ENCODE results near the gene TGFB1.
A peak's percentile ranks its signal among the peaks of the same experiment; 100 is the strongest.
"Not testable (repeated sequence)": the region's sequence is repeated elsewhere in the genome, so short reads cannot be mapped to it uniquely, and the experiment has no call there.

TGFB1 gene

DNA sequence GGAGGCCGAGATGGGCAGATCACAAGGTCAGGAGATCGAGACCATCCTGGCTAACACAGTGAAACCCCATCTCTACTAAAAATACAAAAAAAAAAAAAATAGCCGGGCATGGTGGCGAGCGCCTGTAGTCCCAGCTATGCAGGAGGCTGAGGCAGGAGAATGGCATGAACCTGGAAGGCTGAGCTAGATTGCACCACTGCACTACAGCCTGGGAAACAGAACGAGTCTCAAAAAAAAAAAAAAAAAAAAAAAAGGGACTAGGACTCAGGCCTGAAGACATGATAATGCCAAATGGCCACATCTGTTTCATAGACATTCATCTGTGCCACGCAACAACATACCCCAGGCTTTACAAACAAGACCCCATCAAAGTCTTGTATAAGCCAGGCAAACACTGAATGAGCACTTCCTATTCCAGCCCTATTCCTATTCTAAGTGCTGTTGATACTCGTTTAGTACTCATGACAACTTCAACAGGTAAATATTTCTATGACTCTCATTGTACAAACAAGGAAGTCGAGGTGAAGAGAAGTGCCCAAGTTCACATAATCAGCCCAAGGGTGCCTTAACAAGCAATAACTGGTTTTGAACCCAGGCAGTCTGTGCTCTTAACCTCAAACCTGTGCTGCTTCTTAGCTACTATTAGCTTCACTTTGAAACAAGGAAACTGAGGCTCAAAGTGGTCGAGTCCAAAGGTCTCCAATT lies 8.6 kb upstream of the TGFB1 start:
- DNase-seq = no peak
- peak overlapping the region; percentile 81 for H3K4me3 Mint-ChIP-seq

DNA sequence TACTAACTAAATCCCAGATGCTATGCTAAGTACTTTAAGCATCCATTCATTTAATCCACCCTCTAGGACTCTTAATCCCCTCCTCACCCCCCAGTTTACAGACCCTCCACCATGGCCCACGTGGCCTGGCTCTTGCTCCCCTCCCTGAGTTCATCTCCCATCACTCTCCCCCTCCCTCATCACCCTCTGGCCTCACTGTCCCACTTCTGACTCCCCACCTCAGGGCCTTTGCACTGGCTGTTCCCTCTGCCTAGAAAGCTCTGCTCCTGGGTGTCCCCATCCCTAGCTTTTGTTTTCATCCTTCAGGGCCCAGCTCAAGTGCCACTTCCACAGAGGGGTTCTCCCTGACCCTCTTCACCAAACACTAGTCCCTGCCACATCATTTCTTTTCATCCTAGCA lies 6.0 kb upstream of the TGFB1 start:
- Mint-ChIP-seq H3K4me3 (no peak overlapping the region), H3K4me1 (peaks cover 72% of the 10 kb centered on the region), H3K27me3 (no peaks in the 10 kb centered on the region), H3K27ac (peak overlapping the region; percentile 62), H3K9me3 (no peaks in the 10 kb centered on the region), H3K36me3 (peaks cover 21% of the 10 kb centered on the region)
- no peak for DNase-seq
- CTCF ChIA-PET = no interaction called here

More for the DNA sequence above, 8.6 kb upstream of the TGFB1 start:
- H3K36me3 Mint-ChIP-seq = peaks cover 17% of the 10 kb centered on the region
- no peaks in the 10 kb centered on the region for H3K27me3 Mint-ChIP-seq
- peak overlapping the region; percentile 33 for H3K27ac Mint-ChIP-seq
- peaks cover 53% of the 10 kb centered on the region for H3K4me1 Mint-ChIP-seq
- H3K9me3 Mint-ChIP-seq = no peaks in the 10 kb centered on the region
- CTCF ChIA-PET = interaction anchor here (2.4 kb wide), 1 partner anchor 10 kb away, joined by 14 read pairs; no protein-coding TSS in a partner anchor

DNA sequence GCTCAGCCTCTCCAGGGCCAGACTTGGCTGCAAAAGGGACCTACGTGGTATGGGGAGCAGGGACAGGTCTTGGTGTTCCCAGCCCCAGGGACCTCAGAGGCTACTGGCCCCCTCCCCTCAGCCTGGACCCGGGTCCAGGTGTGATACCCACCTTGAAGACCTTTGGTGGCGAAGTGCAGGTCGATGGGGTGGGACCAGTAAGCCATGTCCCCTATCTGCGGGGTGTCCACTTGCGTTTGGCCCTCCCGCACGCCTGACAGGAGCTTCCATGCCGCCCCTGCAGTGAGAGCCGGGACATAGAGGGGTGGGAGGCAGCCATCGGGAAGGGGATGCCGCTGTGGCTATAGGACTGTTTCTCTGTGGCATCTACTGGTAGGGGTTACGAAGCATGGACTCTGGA lies 4.0 kb upstream of the TGFB1 start:
- Mint-ChIP-seq H3K4me3 (peak overlapping the region; percentile 77), H3K36me3 (peaks cover 22% of the 10 kb centered on the region), H3K9me3 (no peaks in the 10 kb centered on the region), H3K27me3 (no peaks in the 10 kb centered on the region), H3K27ac (peak overlapping the region; percentile 99), H3K4me1 (peaks cover 65% of the 10 kb centered on the region)
- CTCF ChIA-PET = interaction anchor here (1.2 kb wide), 1 partner anchor 9 kb away, joined by 4 read pairs; no protein-coding TSS in a partner anchor
- DNase-seq = no peak

DNA sequence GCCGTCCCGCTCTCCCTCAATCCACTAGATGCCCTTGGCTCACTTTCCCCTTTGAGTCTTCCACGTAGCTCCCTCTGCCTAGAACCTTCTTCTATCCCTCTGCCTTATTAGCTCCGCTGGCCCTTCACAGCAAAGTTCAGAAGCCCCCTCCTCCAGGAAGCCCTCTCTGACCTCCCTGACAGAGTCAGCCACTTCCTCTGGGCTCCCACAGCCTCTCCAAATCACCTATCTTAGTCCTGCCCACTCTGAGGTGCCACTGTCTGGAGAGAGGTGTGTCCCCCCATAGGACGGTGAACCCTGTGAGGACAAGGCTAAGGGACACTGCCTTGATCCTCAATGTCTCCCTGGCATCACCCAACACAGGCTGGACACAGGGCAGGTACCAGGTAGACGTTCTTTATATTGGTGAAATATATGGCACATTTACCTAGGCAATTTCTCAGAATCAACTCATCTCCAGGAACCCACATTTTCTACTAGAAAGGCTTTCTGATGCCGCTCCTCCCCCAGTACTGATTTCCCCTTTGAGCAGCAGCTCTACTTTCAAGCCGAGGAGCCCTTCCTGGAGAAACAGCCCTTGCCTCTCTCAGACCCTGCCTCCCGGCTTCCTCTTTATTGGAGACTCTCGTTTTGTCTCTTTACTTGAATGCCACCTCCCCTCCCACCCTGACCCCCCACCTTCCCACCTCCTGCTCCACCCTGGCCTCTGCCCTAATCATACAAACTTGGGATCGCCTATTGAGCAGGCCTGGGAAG lies 3.4 kb upstream of the TGFB1 start:
- H3K4me1 Mint-ChIP-seq = peaks cover 59% of the 10 kb centered on the region
- H3K9me3 Mint-ChIP-seq = no peaks in the 10 kb centered on the region

DNA sequence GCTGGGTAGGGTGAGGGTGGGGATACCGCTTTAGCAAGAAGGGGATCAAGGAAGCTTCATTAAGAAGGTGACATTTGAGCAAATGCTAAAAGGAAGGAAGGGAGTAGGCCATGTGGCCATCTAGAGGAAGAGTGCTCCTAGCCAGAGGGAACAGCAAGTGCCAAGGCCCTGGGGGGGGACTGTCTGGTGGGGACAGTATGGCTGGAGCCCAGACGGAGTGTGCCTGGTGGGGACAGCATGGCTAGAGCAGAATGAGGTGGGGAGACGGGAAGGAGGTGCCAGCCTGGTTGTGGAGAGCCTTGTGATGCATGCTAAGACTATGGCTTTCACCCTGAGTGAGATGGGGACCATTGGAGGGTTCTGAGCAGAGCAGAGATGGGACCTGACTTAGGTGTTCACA lies 2.1 kb upstream of the TGFB1 start:
- CTCF ChIA-PET = interaction anchor here (2.5 kb wide), 1 partner anchor 9 kb away, joined by 16 read pairs; the partner anchor contains the start of gene B9D2
- Mint-ChIP-seq H3K27me3 (no peaks in the 10 kb centered on the region), H3K27ac (peak overlapping the region; percentile 99), H3K9me3 (no peaks in the 10 kb centered on the region), H3K4me3 (peak overlapping the region; percentile 77), H3K36me3 (peaks cover 30% of the 10 kb centered on the region), H3K4me1 (peaks cover 61% of the 10 kb centered on the region)
- DNase-seq = peak; percentile 36

More for the DNA sequence above, 3.4 kb upstream of the TGFB1 start:
- H3K36me3 Mint-ChIP-seq = peaks cover 25% of the 10 kb centered on the region
- peak; percentile 67 for DNase-seq
- H3K27me3 Mint-ChIP-seq = no peaks in the 10 kb centered on the region
- peak overlapping the region; percentile 99 for H3K27ac Mint-ChIP-seq
- peak overlapping the region; percentile 77 for H3K4me3 Mint-ChIP-seq
- CTCF ChIA-PET = interaction anchor here (1.2 kb wide), 1 partner anchor 10 kb away, joined by 4 read pairs; no protein-coding TSS in a partner anchor

DNA sequence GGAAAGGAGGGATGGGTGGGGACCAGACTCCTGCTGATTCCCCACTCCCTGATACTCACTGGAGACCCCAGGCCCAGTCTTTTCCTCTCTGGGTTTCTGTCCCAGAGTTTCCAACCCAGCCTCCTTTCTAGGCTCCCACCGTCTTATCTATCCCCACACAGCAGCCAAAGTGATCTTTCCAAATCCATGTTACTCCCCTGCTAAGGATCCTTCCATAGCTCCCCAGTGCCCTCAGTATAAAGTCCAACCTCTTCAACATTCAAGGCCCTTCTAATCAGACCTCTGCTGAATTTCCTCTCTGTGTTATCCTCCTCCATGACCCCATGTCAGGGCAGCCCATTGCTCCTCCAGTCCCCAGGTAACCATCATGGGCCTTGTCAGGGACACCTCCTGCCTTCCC lies 1.3 kb upstream of the TGFB1 start:
- Mint-ChIP-seq H3K27me3 (no peaks in the 10 kb centered on the region), H3K27ac (peak overlapping the region; percentile 99), H3K4me3 (peak overlapping the region; percentile 77), H3K36me3 (peaks cover 28% of the 10 kb centered on the region), H3K4me1 (peaks cover 60% of the 10 kb centered on the region), H3K9me3 (no peaks in the 10 kb centered on the region)
- CTCF ChIA-PET = interaction anchor here (0.8 to 2.5 kb wide), 2 partner anchors 10 to 53 kb away, joined by 4 to 16 read pairs; partner anchors contain the start of gene B9D2
- DNase-seq = no peak

DNA sequence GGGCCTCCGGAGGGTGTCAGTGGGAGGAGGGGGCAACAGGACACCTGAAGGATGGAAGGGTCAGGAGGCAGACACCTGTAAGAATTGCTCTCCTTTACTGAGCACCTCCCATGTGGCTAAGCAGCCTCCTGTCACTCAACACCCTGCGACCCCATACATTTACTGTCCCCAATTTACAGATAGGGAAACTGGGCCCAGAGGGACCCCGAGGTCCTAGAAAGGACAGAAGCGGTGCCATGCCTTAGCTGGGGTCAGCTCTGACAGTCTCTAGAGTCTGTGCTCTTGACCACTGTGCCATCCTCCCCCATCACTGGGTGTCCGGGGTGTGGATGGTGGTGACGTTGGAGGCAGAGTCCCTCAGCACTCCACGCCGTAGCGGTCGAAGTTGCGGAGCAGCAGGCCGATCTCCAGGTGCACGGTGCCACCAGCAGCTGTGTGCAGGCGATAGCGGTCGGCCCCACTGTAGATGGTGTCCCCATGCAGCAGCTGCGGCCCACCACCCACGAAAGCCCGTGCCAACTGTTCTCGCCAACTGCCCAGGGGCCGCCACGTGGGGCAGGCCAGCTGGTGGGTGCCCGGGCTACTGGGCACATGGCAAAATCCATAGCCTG lies 726 bp upstream of the TGFB1 start:
- Mint-ChIP-seq H3K27ac (peak overlapping the region; percentile 99), H3K9me3 (no peaks in the 10 kb centered on the region), H3K4me3 (peak overlapping the region; percentile 92), H3K4me1 (peaks cover 61% of the 10 kb centered on the region), H3K27me3 (no peaks in the 10 kb centered on the region), H3K36me3 (peaks cover 27% of the 10 kb centered on the region)
- CTCF ChIA-PET = interaction anchor here (0.8 to 2.5 kb wide), 2 partner anchors 10 to 53 kb away, joined by 4 to 16 read pairs; partner anchors contain the start of gene B9D2
- no peak for DNase-seq

DNA sequence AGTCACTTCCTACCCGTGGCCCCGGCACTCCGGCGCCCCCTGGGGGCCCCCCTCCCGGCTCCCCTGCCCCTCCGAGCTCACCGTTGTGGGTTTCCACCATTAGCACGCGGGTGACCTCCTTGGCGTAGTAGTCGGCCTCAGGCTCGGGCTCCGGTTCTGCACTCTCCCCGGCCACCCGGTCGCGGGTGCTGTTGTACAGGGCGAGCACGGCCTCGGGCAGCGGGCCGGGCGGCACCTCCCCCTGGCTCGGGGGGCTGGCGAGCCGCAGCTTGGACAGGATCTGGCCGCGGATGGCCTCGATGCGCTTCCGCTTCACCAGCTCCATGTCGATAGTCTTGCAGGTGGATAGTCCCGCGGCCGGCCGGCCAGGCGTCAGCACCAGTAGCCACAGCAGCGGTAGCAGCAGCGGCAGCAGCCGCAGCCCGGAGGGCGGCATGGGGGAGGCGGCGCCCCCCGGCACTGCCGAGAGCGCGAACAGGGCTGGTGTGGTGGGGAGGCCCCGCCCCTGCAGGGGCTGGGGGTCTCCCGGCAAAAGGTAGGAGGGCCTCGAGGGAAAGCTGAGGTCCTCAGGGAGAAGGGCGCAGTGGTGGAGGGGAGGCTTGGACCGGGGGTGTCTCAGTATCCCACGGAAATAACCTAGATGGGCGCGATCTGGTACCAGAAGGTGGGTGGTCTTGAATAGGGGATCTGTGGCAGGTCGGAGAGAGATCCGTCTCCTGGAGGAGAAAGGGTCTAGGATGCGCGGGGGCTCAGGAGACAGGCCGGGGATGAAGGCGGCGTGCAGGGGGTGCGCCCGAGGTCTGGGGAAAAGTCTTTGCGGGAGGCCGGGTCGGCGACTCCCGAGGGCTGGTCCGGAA lies 885 bp downstream of the TGFB1 start:
- Mint-ChIP-seq H3K9me3 (peaks cover 3% of the 10 kb centered on the region), H3K36me3 (peaks cover 38% of the 10 kb centered on the region), H3K27me3 (no peaks in the 10 kb centered on the region), H3K4me1 (peaks cover 61% of the 10 kb centered on the region), H3K4me3 (peak overlapping the region; percentile 92), H3K27ac (peak overlapping the region; percentile 93)
- CTCF ChIA-PET = interaction anchor here (0.6 to 2.7 kb wide), 10 partner anchors 11 to 150 kb away, joined by 3 to 14 read pairs (median 4); partner anchors contain the start of genes B9D2 and CCDC97
- peak; percentile 83 for DNase-seq

DNA sequence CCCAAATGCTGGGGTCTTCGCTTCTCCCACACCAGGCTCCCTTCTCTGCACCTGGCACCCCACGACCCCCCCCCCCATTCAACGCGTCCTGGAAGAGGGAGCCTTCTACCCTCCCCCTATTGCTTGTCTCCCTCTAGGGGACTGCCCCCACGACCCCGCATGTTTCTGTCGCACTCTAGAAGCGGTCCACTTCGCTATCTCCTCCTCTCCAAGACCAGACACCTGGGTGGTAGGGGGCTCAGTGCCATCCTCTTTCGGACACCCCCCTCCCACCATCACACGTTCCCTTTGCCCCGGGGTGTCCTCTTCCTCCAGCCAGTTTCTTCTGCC lies 1.5 kb downstream of the TGFB1 start:
- peaks cover 59% of the 10 kb centered on the region for H3K4me1 Mint-ChIP-seq
- CTCF ChIA-PET = interaction anchor here (0.9 to 2.7 kb wide), 9 partner anchors 10 to 150 kb away, joined by 3 to 14 read pairs (median 4); partner anchors contain the start of gene B9D2
- peak overlapping the region; percentile 92 for H3K4me3 Mint-ChIP-seq
- H3K36me3 Mint-ChIP-seq = peaks cover 40% of the 10 kb centered on the region
- H3K27me3 Mint-ChIP-seq = no peaks in the 10 kb centered on the region
- no peak for DNase-seq
- H3K9me3 Mint-ChIP-seq = peaks cover 3% of the 10 kb centered on the region
- peak overlapping the region; percentile 93 for H3K27ac Mint-ChIP-seq

DNA sequence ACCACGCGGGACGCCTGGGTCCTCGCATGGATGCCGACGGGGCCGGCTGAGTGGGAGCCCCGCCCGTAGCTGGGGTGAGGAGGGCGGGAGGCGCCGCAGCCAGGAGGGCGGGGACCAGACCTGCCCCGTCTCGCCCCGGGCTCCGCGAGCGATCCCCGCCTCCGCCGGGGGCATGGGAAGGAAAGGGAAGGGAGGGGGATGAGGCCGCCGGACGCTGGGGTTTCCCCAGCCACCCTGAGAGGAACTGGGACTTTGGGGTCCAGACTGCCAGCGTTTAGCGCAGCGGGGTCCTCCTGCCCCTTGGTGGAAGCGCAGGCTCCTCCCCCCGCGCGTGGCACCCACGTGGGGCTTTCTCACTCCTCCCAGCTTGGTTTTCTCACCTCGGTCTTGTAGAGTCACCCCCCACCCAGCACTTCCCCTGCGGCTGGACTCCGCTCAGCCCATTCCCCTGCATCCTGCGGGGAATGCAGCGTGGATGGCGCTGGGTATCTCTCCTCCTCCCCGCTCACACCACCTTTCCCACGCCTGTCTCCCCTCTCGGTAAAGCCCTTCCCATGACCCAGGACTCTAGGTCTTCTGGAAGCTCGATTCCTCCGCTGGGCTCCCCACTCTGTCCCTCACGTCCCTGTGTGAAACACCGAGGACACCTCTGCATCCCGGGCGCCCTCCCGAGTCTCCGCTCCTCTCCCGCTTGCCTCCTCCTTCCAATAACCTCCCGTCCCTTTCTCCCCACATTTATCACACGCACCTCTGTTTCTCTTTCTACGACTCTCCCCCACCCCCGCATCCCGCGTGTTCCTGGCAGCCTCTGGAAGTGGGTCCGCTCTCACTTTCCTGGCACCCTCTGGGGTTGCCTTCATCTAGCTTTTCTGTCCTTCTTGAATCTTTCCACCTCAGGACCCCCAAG lies 2.1 kb downstream of the TGFB1 start:
- peak; percentile 90 for DNase-seq
- Mint-ChIP-seq H3K4me1 (peaks cover 54% of the 10 kb centered on the region), H3K4me3 (peak overlapping the region; percentile 92), H3K27me3 (no peaks in the 10 kb centered on the region), H3K27ac (peak overlapping the region; percentile 93), H3K9me3 (peaks cover 3% of the 10 kb centered on the region), H3K36me3 (peaks cover 37% of the 10 kb centered on the region)
- CTCF ChIA-PET = interaction anchor here (0.5 to 2.7 kb wide), 12 partner anchors 9 to 149 kb away, joined by 3 to 14 read pairs (median 4); partner anchors contain the start of gene B9D2

DNA sequence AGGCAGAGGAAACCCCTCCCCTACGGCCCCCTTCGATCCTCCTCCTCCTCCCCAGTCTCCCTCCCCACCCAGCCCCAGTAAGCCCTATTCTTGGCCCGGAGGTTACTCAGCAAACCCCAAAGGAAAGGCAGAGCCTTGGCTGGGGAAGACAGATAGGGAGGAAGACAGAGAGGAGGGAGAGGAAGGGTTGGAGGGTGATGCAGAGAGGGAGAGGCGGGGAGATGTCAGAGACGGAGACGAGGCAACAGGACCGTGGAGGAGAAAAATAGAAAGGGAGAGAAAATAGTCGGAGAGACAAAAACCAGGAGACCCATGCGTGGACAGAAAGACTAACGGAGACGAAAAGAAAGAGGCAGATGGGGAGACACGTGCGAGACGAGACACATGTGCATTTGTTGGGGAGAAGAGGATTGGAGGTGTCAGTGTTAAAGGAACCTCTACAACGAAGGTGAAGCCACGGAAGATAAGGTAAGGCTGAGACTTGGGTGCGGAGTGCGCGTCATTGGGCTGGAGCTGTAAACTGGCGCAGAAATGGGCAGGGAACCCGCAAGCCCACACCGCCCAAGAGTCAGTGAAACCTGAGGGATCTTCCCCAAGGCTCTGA lies 2.9 kb downstream of the TGFB1 start:
- Mint-ChIP-seq H3K27ac (peak overlapping the region; percentile 86), H3K36me3 (peaks cover 42% of the 10 kb centered on the region), H3K27me3 (no peaks in the 10 kb centered on the region), H3K4me1 (peaks cover 50% of the 10 kb centered on the region), H3K9me3 (peaks cover 3% of the 10 kb centered on the region), H3K4me3 (peak overlapping the region; percentile 92)
- no peak for DNase-seq
- CTCF ChIA-PET = interaction anchor here (0.5 to 2.7 kb wide), 8 partner anchors 9 to 88 kb away, joined by 3 to 14 read pairs (median 4); partner anchors contain the start of gene B9D2

DNA sequence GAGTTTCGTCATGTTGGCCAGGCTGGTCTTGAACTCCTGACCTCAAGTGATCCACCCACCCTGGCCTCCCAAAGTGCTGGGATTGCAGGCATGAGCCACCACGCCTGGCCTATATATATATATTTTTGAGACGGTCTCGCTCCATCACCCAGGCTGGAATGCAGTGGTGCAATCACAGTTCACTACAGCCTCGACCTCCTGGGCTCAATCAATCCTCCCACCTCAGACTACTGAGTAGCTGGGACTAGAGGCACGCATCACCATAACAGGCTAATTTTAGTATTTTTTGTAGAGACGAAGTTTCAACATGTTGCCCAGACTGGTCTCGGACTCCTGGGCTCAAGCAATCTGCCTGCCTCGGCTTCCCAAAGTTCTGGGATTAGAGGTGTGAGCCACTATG lies 6.8 kb downstream of the TGFB1 start:
- H3K4me3 Mint-ChIP-seq, H3K27me3 Mint-ChIP-seq, H3K9me3 Mint-ChIP-seq, CTCF ChIA-PET, DNase-seq, H3K27ac Mint-ChIP-seq: not testable (repeated sequence)
- H3K4me1 Mint-ChIP-seq = peaks cover 67% of the 10 kb centered on the region
- peaks cover 62% of the 10 kb centered on the region for H3K36me3 Mint-ChIP-seq

Data from activated naive CD4-positive, alpha-beta T cell treated with anti-CD3 and anti-CD28 coated beads, Interleukin-2, amount 10 ng/mL, durations not matched to agents 7 days and 5 days (primary cell).